HG03135 (cell line): ENCODE results near the gene PPP1R14B.

Experiments used
- ATAC-seq: cut with Tn5 transposase; IDR thresholded peaks from one replicate; pipeline ENCODE4 v1.9.1; 2021; ENCODE audit warnings: mild to moderate bottlenecking, moderate library complexity; ENCODE audit not compliant: unreplicated experiment

The PPP1R14B gene

GRCh38 chr11:64218628-64219353 lies 28.0 kb downstream of the PPP1R14B start:
- no peak for ATAC-seq

GRCh38 chr11:64216879-64217278 lies 29.9 kb downstream of the PPP1R14B start:
- no peak for ATAC-seq

- no peak for ATAC-seq
Measured at GRCh38 chr11:64211181-64211872, 35.4 kb downstream of the PPP1R14B start.

GRCh38 chr11:64210301-64211020 lies 36.3 kb downstream of the PPP1R14B start:
- no peak for ATAC-seq

- no peak for ATAC-seq
Measured at GRCh38 chr11:64209563-64209843, 37.2 kb downstream of the PPP1R14B start.

DNA sequence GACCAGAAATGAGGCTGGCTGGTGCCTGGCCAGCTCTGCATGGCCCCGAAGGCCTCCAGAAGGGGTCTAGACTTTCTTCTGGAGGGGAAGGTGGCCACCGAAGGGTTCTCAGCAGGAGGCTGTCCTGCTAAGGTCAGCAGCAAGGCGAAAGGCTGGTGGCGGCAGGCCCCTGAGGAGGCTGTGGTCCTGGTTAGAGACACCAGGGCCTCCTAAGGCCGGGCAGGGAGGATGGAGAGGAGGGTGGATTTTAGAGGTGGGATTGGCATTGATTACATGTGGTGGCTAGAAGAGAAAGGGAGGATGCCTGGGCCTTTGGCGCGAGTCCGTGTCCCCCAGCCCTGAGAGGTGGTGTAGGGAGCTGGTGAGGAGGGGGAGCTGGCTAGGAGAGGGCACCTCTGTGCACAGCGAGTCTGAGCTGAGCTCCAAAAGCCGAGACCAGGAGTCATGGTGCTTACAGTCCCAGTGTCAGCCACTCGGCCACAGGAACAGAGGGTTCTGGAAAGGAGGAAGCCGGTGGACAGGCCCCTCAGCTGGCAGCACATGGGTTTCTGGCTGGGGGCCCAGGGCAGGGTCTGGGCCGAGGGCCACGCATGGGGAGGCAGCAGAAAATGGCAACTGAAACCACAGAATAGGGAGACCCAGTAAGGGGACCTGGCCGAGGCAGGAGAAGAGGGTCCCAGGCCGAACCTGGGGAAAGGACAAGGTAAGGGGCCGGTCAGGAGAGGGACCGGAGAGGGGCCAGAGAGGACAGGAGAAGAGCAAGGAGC lies 37.8 kb downstream of the PPP1R14B start:
- ATAC-seq: no peak

GRCh38 chr11:64208086-64208795 lies 38.5 kb downstream of the PPP1R14B start:
- no peak for ATAC-seq

DNA sequence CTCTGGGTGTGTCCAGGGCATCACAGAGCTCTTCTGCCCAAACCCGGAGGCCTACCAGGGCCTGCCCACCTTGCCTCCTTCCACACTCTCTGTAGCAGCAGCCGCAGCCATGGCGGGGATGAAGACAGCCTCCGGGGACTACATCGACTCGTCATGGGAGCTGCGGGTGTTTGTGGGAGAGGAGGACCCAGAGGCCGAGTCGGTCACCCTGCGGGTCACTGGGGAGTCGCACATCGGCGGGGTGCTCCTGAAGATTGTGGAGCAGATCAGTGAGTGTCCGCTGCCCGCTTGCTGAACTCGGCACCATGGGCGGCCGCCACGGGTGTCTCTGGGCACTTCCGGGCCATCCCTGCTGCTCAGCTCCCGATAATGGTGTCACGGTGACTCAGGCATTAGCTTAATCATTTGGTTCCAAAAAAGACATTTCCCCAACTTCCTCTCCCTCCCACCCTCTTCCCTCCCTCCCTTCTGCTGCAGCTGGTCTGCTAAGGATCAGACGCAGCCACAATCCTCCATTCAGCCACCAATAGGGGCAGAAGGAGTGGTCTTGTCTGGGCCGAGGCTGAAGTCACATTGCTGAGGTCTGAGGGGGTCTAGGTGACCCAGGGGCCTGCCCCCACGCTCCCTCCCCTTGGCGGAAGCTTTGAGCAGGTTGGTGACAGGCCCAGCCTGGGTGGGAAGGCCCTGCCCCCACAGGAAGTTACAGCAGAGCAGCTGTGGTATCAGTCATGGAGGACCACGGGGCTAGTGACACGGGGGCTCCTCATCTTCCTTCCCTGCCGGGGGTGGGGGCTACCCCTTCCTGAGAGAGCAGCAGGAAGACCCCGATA lies 39.3 kb downstream of the PPP1R14B start:
- peak; percentile 67 for ATAC-seq

DNA sequence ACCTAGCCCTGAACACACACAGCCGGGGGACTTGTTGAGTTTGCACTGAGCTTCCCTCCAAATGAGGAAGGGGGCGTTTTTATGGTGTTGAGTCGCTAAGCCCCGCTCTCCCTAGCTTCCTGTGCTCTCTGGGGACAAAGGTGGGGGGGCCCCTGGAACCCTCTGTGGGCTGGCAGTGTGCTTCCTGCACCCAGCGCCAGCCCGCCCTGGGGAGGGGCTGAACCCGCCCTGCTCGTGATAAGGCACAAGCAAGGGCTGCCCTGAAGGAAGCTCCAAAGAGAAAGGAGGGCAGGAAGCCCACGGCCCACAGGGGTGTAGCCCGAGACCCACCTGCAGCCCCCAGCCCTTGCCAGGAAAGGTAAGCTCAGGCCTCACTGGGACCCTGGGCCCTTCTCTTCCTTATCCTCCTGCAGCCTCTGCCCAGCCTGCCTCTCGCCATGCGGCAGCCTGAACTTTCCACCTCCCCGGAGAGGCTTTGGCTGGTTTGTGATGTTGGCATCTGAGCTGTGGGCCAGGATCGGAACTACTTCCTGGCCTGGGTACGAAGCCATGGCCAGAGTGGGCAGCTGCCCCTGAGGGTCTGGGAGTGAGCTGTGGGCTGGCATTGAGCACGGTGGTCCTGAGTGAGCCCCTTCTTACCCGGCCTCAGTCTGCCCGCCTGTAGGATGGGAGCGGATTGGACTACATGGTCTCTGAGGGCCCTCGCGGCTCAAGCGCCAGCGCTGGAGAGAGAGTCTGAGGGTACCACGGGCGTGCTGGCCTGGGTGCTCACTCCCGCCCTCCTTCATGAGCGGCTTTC lies 40.1 kb downstream of the PPP1R14B start, which contains the start of gene FERMT3:
FERMT3 (plus strand) TSS at position 265 of the 799 bp plus-strand sequence. CDS start 644 bp downstream, outside the sequence.
- ATAC-seq: peak; percentile 1

DNA sequence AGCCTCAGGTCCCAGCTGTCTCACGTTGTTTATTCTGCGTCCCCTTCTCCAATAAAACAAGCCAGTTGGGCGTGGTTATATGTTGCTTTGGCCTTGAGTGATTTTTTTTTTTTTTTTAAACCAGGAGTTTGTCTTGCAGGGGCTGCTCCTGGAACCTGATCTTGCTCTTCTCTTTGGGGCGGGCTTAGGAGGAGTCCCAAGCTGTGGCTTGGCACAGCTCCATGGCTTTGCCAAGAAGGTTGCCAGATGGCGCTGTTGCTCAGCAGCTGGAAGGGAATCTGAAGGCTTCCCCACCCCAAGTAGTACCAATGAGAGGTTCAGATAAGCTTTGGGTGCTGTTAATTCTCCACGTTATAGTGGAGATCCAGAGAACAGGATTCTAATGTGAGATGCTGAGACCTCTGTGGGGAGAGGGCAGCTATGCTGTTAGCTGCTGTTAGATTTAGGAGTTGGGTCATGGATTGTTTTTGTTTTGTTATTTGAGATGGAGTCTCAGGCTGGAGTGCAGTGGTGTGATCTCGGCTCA lies 42.2 kb downstream of the PPP1R14B start:
- ATAC-seq: no peak

DNA sequence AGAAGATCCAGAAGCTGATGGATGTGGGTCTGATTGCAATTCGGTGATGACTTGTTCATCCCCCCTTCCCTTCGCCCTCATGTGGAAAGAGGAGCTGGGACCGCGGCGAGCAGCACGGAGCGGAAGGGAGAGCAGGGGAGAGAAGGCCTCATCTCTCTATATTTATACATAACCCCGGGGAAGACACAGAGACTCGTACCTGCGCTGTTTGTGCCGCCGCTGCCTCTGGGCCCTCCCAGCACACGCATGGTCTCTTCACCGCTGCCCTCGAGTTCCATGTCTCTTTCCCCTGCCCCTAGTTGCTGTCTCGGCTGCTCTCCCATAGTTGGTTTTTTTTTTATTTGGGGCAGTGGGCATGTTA lies 42.7 kb downstream of the PPP1R14B start:
- no peak for ATAC-seq

DNA sequence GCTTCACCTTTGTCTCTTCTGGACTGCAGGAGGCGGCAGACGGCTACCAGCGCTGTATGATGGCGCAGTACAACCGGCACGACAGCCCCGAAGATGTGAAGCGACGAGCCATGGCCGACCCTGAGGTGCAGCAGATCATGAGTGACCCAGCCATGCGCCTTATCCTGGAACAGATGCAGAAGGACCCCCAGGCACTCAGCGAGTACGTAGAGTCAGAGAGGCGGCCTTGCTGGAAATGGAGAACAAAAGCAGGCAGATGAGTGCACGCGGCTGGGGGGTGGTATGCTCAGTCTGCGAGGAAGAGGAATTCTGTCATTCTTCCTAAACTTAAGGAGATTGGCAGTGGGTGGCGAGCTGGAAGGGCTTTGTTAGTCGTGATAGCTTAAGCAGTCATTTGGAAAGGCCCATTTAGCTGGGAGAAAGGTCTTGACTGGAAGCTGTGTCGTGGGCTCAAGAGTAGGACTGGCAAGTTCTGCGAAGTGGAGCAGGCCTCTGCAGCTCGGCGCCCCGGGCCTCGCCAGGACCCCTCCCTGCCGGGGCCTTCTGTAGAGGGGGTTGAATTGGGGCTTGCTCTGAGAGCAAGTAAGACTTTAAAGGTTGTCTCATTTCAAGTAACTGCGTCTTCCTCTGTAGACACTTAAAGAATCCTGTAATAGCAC lies 43.2 kb downstream of the PPP1R14B start:
- ATAC-seq: no peak

- ATAC-seq: no peak
Measured at GRCh38 chr11:64202992-64203391, 43.8 kb downstream of the PPP1R14B start.

GRCh38 chr11:64201543-64201942 lies 45.2 kb downstream of the PPP1R14B start:
- no peak for ATAC-seq

DNA sequence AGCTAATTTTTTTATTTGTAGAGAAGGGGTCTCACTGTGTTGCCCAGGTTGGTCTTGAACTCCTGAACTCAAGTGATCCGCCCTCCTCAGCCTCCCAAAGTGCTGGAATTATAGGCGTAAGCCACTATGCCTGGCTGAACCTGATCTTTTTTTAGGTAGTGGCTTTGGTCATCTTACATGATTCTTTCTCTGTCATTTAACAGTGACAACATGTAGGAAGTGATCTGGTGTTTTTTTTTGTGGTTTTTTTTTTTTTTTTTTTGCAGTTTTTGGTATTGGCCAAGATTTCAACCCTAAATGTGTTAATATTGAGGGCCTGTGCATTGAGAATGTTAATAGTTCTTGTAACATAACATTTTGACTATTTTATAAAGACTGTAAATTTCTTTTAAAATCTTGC lies 48.2 kb downstream of the PPP1R14B start:
- ATAC-seq: no peak

DNA sequence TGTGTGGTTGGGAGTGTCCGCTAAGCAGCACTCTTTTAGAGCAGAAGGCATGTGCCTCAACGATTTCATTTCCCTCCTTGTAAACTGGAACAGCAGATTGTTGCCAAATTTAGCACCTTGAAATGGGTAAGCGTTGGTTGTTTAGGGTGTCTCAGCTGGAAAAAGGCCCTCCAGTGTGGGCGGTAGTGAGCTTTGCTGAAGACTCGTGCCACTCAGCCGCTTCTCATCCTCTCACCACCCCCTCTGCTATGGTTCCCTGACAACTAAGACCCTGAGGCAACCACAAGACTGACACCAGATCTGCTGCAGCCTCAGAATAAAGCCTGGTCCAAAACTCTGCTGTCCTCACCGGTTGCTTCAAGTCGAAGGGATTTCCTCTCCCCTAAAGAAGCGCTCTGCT lies 50.1 kb downstream of the PPP1R14B start:
- ATAC-seq: no peak
